Hepatocyte (in vitro differentiated cells): Measurements from ENCODE around the gene TMX1. TPM values are rescaled to one million over a fixed set of nuclear protein-coding genes. Genes with fewer than 3 reads are reported as not detected.

Experiments
- DNase-seq: peaks from one replicate; pipeline ENCODE4 v3.0.0-alpha.2; 2016; ENCODE audit warnings: low spot score
- H2AFZ ChIP-seq: fragments of 200-600 bp; sonication (generic); 2 replicates; pipeline ENCODE4 v1.6.0; 2016; ENCODE audit warnings: antibody characterized with exemption, mild to moderate bottlenecking
- H3K27ac ChIP-seq: fragments of 200-600 bp; sonication (generic); 2 replicates; pipeline ENCODE4 v1.5.1; 2016; ENCODE audit warnings: mild to moderate bottlenecking
- H3K27me3 ChIP-seq: fragments of 200-600 bp; sonication (generic); 2 replicates; pipeline ENCODE4 v1.6.1; 2016
- H3K36me3 ChIP-seq: fragments of 200-600 bp; sonication (generic); replicated peaks from 2 replicates; pipeline ENCODE4 v1.5.1; 2016; ENCODE audit warnings: low read depth; ENCODE audit not compliant: insufficient read depth
- H3K4me1 ChIP-seq: fragments of 200-600 bp; sonication (generic); 2 replicates; pipeline ENCODE4 v1.5.1; 2016; ENCODE audit warnings: mild to moderate bottlenecking, moderate library complexity; ENCODE audit not compliant: insufficient read depth
- H3K4me2 ChIP-seq: fragments of 200-600 bp; sonication (generic); 2 replicates; pipeline ENCODE4 v1.6.0; 2016
- H3K4me3 ChIP-seq: fragments of 200-600 bp; sonication (generic); 2 replicates; pipeline ENCODE4 v1.5.1; 2016; ENCODE audit warnings: mild to moderate bottlenecking
- H3K79me2 ChIP-seq: fragments of 200-600 bp; sonication (generic); 2 replicates; pipeline ENCODE4 v1.6.0; 2017; ENCODE audit warnings: mild to moderate bottlenecking
- H3K9me2 ChIP-seq: fragments of 200-600 bp; sonication (generic); replicated peaks from 2 replicates; pipeline ENCODE4 v1.6.0; 2017; ENCODE audit warnings: mild to moderate bottlenecking; ENCODE audit not compliant: insufficient read depth
- H3K9me3 ChIP-seq: fragments of 200-600 bp; sonication (generic); 2 replicates; pipeline ENCODE4 v1.5.1; 2016; ENCODE audit warnings: low read depth, mild to moderate bottlenecking
- H4K20me1 ChIP-seq: fragments of 200-600 bp; sonication (generic); 2 replicates; pipeline ENCODE4 v1.6.0; 2016; ENCODE audit warnings: mild to moderate bottlenecking; ENCODE audit not compliant: insufficient read depth, poor library complexity, severe bottlenecking
- CTCF ChIP-seq: fragments of 200-600 bp; sonication (generic); IDR thresholded peaks from 2 replicates; pipeline ENCODE4 v1.5.1; 2016; ENCODE audit warnings: antibody characterized with exemption, mild to moderate bottlenecking; ENCODE audit not compliant: poor library complexity
- EZH2 ChIP-seq: fragments of 200-600 bp; sonication (generic); IDR thresholded peaks from 2 replicates; pipeline ENCODE4 v1.6.1; 2016; ENCODE audit warnings: antibody characterized with exemption, mild to moderate bottlenecking, borderline replicate concordance
- EZH2phosphoT487 ChIP-seq: fragments of 200-600 bp; sonication (generic); IDR thresholded peaks from one replicate; pipeline ENCODE4 v1.6.1; 2018; ENCODE audit warnings: antibody characterized with exemption, mild to moderate bottlenecking, low read depth, moderate library complexity; ENCODE audit not compliant: unreplicated experiment, severe bottlenecking
- WGBS: methylation state at CpG from one replicate; pipeline ENCODE4 v1.1.6; 2016; ENCODE audit warnings: low lambda C conversion rate; ENCODE audit errors: missing lambda C conversion rate; 5-methylcytosine and 5-hydroxymethylcytosine counted together
- polyA plus RNA-seq: library from polyadenylated mRNA; unstranded; fragments of >200 nt; fragmentation: Nextera tagmentation; extraction: Ambion mirVana; gene quantifications from 2 replicates; pipeline ENCODE4 v1.2.1, GENCODE V29; 2016
- total RNA-seq: library from RNA; depleted of rRNA; stranded (reverse); fragments of >200 nt; gene quantifications from 2 replicates; pipeline ENCODE4 v1.2.3, GENCODE V29; 2014

Gene TMX1
- total RNA-seq: 48.6 and 57.6 TPM in 2 replicates
- 34.0 and 39.9 TPM in 2 replicates for polyA plus RNA-seq

DNA sequence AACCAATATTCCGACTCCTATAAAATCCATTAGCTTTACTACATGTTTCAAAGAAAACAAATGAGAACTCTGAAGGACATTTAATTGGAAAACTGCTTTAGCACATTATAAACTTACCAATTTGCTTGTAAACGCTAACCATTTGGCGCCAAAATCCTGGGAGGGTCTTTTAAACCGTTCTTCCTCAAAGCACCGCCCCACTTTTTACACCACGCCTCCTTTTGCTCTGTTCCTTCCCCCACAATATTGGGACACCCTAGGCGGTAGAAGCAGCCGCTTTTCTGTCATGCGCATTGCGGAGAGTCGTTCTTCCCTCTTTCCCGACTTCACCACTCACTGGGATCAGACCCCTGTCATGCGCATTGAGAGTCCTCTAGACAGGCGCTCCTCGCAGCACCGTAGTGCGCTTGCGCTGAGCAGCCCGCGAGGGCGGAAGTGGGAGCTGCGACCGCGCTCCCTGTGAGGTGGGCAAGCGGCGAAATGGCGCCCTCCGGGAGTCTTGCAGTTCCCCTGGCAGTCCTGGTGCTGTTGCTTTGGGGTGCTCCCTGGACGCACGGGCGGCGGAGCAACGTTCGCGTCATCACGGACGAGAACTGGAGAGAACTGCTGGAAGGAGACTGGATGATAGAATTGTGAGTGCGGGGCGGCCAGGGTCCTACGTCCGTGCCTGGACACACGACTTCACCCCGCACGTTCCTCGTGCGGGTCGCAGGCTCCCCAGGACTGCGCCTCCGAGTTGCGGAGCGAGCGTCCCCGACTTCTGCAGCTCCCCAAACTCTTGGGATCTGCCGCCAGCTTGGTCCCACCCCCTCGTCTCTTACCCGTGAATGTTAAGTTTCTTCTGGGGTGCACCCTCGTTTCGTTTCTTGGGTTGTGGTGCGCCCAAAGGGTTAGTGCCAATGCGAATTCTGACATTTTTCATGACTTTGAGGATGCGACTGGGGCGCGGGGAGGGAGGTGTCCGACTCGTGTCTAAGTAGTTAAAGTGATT lies at the start of gene TMX1:
Gene TMX1, plus strand, starts transcription at position 435 of the 991 bp plus-strand sequence. Its CDS starts 46 bp downstream, at position 481.
- H3K4me3 ChIP-seq: peak within 1 kb of the TSS; percentile 82
- H3K27ac ChIP-seq: peak within 1 kb of the TSS; percentile 77
- H4K20me1 ChIP-seq: no peaks in the 10 kb centered on the region
- 2% methylated on average over 65 of the region's 65 CpGs for WGBS
- H2AFZ ChIP-seq: peak within 1 kb of the TSS; percentile 90
- H3K36me3 ChIP-seq: no peaks in the 10 kb centered on the region
- H3K4me2 ChIP-seq: peak within 1 kb of the TSS; percentile 81
- no peaks in the 10 kb centered on the region for H3K9me2 ChIP-seq
- H3K4me1 ChIP-seq: peaks cover 6% of the 10 kb centered on the region
- peak; percentile 99 for DNase-seq
- TF ChIP-seq CTCF (peak; percentile 13), EZH2phosphoT487 (no peak)
- H3K9me3 ChIP-seq: no peaks in the 10 kb centered on the region
- H3K27me3 ChIP-seq: no peaks in the 10 kb centered on the region
- H3K79me2 ChIP-seq: peaks cover 50% of the 10 kb centered on the region

- Histone ChIP-seq H3K27me3 (peaks cover 5% of the 10 kb centered on the region), H3K4me1 (no peaks in the 10 kb centered on the region), H3K79me2 (no peaks in the 10 kb centered on the region), H3K36me3 (no peaks in the 10 kb centered on the region), H3K27ac (no peak overlapping the region), H3K4me2 (no peak overlapping the region), H3K9me2 (no peaks in the 10 kb centered on the region), H3K9me3 (no peaks in the 10 kb centered on the region), H2AFZ (no peak overlapping the region), H3K4me3 (no peak overlapping the region), H4K20me1 (no peaks in the 10 kb centered on the region)
- 94% methylated on average over 2 of the region's 2 CpGs for WGBS
- no peak for DNase-seq
- TF ChIP-seq CTCF (no peak), EZH2 (no peak), EZH2phosphoT487 (no peak)
Measured at GRCh38 chr14:51201890-51202289, 38.2 kb upstream of the TMX1 start.

DNA sequence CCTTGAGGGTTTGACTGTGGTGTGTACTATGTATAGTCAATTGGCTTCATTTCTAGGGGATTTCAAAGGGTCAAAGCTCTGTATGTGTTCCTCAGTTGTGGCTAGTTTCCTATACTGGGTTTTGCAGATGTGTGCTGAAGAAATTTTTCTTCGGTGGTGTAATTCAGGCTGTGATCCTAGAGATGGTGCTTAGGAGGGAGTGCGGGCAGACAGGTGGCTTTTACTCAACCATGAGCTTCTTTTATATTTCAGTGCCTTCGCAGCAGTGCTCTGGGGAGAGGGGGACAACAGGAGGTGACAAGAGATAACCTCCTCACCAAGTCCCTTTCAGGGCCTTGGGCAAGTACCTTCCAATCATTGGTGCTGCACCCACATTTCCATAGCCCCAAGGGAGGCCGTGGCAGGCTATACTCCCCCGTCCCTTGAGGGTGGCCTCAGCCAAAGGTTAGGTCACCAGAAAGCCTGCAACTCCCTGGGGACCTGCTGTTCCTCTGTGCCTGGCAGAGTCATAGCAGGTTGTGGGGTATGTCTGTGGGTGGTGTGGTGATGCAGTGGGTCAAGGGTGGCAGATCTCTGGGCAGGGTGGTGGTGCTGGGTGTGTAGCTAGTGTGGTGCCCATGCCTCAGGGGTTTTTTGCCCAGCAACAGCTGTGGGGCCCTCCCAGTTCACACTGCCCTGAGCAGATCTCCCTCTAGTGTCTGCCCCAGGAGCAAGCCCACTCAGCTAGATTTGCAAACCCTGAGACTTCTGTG lies 37.0 kb upstream of the TMX1 start:
- Histone ChIP-seq H3K4me1 (no peaks in the 10 kb centered on the region), H3K79me2 (no peaks in the 10 kb centered on the region), H3K36me3 (no peaks in the 10 kb centered on the region), H3K9me3 (no peaks in the 10 kb centered on the region), H4K20me1 (no peaks in the 10 kb centered on the region), H3K27ac (no peak overlapping the region), H3K27me3 (peaks cover 8% of the 10 kb centered on the region), H2AFZ (no peak overlapping the region), H3K9me2 (no peaks in the 10 kb centered on the region), H3K4me3 (no peak overlapping the region), H3K4me2 (no peak overlapping the region)
- 80% methylated on average over 5 of the region's 5 CpGs for WGBS
- no peak for DNase-seq
- TF ChIP-seq CTCF (no peak), EZH2 (no peak), EZH2phosphoT487 (no peak)
